ENCODE data around the gene NFATC1.

NFATC1 gene

DNA sequence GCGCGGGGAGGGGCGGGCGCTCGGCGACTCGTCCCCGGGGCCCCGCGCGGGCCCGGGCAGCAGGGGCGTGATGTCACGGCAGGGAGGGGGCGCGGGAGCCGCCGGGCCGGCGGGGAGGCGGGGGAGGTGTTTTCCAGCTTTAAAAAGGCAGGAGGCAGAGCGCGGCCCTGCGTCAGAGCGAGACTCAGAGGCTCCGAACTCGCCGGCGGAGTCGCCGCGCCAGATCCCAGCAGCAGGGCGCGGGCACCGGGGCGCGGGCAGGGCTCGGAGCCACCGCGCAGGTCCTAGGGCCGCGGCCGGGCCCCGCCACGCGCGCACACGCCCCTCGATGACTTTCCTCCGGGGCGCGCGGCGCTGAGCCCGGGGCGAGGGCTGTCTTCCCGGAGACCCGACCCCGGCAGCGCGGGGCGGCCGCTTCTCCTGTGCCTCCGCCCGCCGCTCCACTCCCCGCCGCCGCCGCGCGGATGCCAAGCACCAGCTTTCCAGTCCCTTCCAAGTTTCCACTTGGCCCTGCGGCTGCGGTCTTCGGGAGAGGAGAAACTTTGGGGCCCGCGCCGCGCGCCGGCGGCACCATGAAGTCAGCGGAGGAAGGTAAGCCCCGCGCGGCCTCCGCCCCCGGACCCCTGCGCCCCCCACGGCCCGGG is at the start of gene NFATC1:
NFATC1 (plus strand) TSS at position 170 of the 644 bp plus-strand sequence; CDS start at position 465, 295 bp downstream.
- peak; percentile 61 for DNase-seq
- in situ Hi-C loops (cut with HindIII; ENCODE audit: low pct_ligation_motif_present, low pct_unique_long_range_greater_than_20kb, low sequenced_read_pairs), result no loop called here

DNA sequence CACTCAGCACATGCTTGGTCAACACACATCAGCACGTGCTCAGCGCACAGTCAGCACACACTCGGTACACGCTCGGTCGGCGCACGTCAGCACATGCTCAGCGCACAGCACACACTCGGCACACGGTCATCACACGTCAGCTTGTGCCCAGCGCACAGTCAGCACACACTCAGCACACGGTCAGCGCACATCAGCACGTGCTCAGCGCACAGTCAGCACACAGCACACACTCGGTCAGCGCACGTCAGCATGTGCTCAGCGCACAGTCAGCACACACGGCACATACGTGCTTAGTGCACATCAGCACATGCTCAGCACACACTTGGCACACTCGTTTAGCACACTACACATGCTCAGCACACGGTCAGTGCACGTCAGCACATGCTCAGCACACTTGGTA is 49.7 kb upstream of the NFATC1 start:
- in situ Hi-C loops (cut with HindIII; ENCODE audit: low pct_ligation_motif_present, low pct_unique_long_range_greater_than_20kb, low sequenced_read_pairs), result no loop called here

DNA sequence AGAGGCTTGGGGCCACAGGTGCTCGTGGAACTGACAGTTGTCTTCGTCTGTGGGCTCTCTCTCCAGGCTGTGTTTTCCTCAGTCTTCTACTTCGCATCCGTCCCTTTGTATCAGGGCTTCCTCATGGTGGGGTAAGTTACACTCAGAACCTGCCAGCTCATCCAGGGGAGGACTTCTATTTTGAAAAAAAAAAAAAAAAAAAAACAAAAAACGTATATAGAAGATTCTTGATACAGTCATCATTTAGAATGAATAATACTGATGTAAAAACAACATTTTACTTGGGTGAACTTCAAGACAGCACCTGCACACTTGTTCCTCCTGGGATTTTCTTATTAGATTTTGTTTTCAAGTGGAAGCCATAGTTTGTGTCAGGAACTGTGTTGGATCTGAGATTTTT is 47.7 kb upstream of the NFATC1 start:
- in situ Hi-C loops (cut with HindIII; ENCODE audit: low pct_ligation_motif_present, low pct_unique_long_range_greater_than_20kb, low sequenced_read_pairs), result no loop called here
- no peak for DNase-seq

More for the DNA sequence above, 49.7 kb upstream of the NFATC1 start:
- DNase-seq, result no peak

DNA sequence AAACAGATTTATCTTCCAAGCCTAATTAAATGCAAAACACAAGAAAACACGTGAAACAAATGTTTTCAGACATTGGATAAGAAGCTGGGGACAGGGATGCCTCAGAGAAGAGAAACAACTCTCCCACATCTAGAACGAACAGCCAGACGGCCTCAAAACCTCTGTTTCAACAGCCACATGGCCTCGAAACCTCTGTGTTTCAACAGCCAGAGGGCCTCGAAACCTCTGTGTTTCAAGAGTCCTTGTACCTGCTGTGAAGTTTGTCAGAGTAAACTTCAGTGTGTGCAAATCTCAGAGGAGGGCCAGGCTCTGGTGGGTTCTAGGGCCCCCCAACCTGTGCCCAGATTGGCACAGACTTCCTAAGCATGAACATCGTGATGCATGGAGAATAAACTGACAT is 43.3 kb upstream of the NFATC1 start:
- DNase-seq, result no peak
- in situ Hi-C loops (cut with HindIII; ENCODE audit: low pct_ligation_motif_present, low pct_unique_long_range_greater_than_20kb, low sequenced_read_pairs), result no loop called here

GRCh38 chr18:79353267-79353666 is 42.5 kb upstream of the NFATC1 start:
- peak; percentile 12 for DNase-seq
- in situ Hi-C loops (cut with HindIII; ENCODE audit: low pct_ligation_motif_present, low pct_unique_long_range_greater_than_20kb, low sequenced_read_pairs), result no loop called here

- in situ Hi-C loops (cut with HindIII; ENCODE audit: low pct_ligation_motif_present, low pct_unique_long_range_greater_than_20kb, low sequenced_read_pairs), result no loop called here
Measured at GRCh38 chr18:79354350-79354749, 41.4 kb upstream of the NFATC1 start.

GRCh38 chr18:79355433-79356335 is 40.0 kb upstream of the NFATC1 start:
- in situ Hi-C loops (cut with HindIII; ENCODE audit: low pct_ligation_motif_present, low pct_unique_long_range_greater_than_20kb, low sequenced_read_pairs), result no loop called here
- no peak for DNase-seq

More at GRCh38 chr18:79354350-79354749, 41.4 kb upstream of the NFATC1 start:
- DNase-seq, result no peak

- DNase-seq, result no peak
- in situ Hi-C loops (cut with HindIII; ENCODE audit: low pct_ligation_motif_present, low pct_unique_long_range_greater_than_20kb, low sequenced_read_pairs), result no loop called here
Measured at GRCh38 chr18:79356435-79356834, 39.3 kb upstream of the NFATC1 start.

- no peak for DNase-seq
- in situ Hi-C loops (cut with HindIII; ENCODE audit: low pct_ligation_motif_present, low pct_unique_long_range_greater_than_20kb, low sequenced_read_pairs), result no loop called here
Measured at GRCh38 chr18:79360933-79361332, 34.8 kb upstream of the NFATC1 start.

DNA sequence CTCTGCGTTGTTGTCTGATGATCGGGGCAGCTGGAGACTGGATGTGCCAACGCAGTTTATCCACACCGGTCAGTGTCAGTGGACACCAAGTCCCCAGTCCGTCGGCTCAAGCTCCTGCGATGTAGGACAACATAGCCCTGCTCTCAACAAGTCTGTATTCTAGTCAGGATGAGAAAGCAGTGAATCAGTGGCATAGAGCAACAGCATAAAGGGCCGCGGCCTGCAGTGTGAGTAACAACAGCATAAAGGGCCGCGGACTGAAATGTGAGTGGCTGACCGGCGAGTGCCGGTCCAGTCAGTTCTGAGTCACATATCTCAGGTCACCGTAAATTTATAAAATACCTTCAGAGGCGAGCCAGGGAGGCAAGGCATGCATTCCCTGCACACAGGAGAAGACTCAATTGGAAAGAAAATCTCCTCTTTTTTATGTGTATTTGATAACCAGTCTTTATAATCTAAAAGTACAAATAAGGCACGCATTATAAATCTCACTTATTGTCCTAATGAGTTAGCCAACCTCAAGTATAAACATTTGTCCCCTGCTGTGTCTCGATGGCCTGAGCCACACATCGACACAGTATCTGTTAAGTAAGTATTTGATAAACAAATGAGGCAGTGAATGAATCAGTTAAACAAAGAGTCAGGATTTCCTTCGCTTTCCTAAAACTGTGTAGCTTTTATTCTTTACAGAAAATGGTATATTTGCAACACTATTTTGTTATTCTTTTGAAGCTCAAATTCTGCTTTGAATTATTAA is 33.8 kb upstream of the NFATC1 start:
- peak; percentile 41 for DNase-seq
- in situ Hi-C loops (cut with HindIII; ENCODE audit: low pct_ligation_motif_present, low pct_unique_long_range_greater_than_20kb, low sequenced_read_pairs), result no loop called here

GRCh38 chr18:79365701-79366100 is 30.0 kb upstream of the NFATC1 start:
- no peak for DNase-seq
- in situ Hi-C loops (cut with HindIII; ENCODE audit: low pct_ligation_motif_present, low pct_unique_long_range_greater_than_20kb, low sequenced_read_pairs), result no loop called here

GRCh38 chr18:79366177-79367094 is 29.3 kb upstream of the NFATC1 start:
- in situ Hi-C loops (cut with HindIII; ENCODE audit: low pct_ligation_motif_present, low pct_unique_long_range_greater_than_20kb, low sequenced_read_pairs), result no loop called here
- no peak for DNase-seq

- in situ Hi-C loops (cut with HindIII; ENCODE audit: low pct_ligation_motif_present, low pct_unique_long_range_greater_than_20kb, low sequenced_read_pairs), result no loop called here
- DNase-seq, result no peak
Measured at GRCh38 chr18:79367480-79367879, 28.2 kb upstream of the NFATC1 start.

GRCh38 chr18:79367989-79368388 is 27.7 kb upstream of the NFATC1 start:
- in situ Hi-C loops (cut with HindIII; ENCODE audit: low pct_ligation_motif_present, low pct_unique_long_range_greater_than_20kb, low sequenced_read_pairs), result no loop called here
- no peak for DNase-seq

- in situ Hi-C loops (cut with HindIII; ENCODE audit: low pct_ligation_motif_present, low pct_unique_long_range_greater_than_20kb, low sequenced_read_pairs), result no loop called here
Measured at GRCh38 chr18:79368681-79369080, 27.0 kb upstream of the NFATC1 start.

GRCh38 chr18:79371561-79372121 is 24.1 kb upstream of the NFATC1 start:
- DNase-seq, result no peak
- in situ Hi-C loops (cut with HindIII; ENCODE audit: low pct_ligation_motif_present, low pct_unique_long_range_greater_than_20kb, low sequenced_read_pairs), result no loop called here

More at GRCh38 chr18:79368681-79369080, 27.0 kb upstream of the NFATC1 start:
- DNase-seq, result no peak

DNA sequence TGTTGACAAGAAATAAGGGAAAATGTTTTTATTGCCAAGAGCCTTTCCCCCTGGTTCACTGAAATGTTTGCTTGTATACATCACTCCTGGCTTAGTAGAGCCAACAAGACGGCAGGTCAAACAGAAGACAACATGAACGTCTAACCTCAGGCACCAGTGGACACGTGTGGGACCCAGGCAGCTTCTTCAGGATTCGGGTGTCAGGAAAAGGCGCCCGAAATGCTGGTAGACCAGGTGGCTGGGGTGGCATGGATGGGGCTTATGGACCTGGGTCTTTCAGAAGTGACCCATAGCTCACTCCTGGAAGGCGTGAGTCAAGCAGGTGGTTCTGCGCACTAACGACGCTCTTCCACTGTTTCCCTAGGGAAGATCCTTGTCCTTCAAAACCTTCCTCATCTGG is 23.3 kb upstream of the NFATC1 start:
- DNase-seq, result no peak
- in situ Hi-C loops (cut with HindIII; ENCODE audit: low pct_ligation_motif_present, low pct_unique_long_range_greater_than_20kb, low sequenced_read_pairs), result no loop called here

- DNase-seq, result no peak
- in situ Hi-C loops (cut with HindIII; ENCODE audit: low pct_ligation_motif_present, low pct_unique_long_range_greater_than_20kb, low sequenced_read_pairs), result no loop called here
Measured at GRCh38 chr18:79372991-79373390, 22.7 kb upstream of the NFATC1 start.

All from ACHN (cell line).